Sciatic nerve (tissue), 2 donors: Measurements from ENCODE around the gene GDPD5. TPM values are rescaled to one million over a fixed set of nuclear protein-coding genes. Genes with fewer than 3 reads are reported as not detected.
A peak's percentile ranks its signal among the peaks of the same experiment; 100 is the strongest.

Experiments used
- ATAC-seq: fragments of 200-7000 bp; cut with Tn5 transposase; one replicate; pipeline ENCODE4 v1.9.1; 2020; ENCODE audit warnings: mild to moderate bottlenecking, moderate library complexity
- DNase-seq: peaks from one replicate; pipeline ENCODE4 v3.0.0-alpha.2; 2020; ENCODE audit warnings: low spot score
- intact Hi-C: fragments of 100-400 bp; cut with DNase I; formaldehyde crosslinking; loops from one replicate; pipeline ENCODE4 v1.14.2; 2022
- total RNA-seq: library from RNA; stranded (reverse); fragmentation: NEBNext Ultra II Directional; extraction: Animal tissue kit (Norgen Biotek cat#: 25700); gene quantifications from one replicate; pipeline ENCODE4 v1.2.1, GENCODE V29; 2021
- donor health status: DM: no; HTN: no; CAD: no.
- donor health status: DM: no; HTN: no; CAD: no.

The GDPD5 gene
- total RNA-seq, 1 donor from 2014 or later = 78.5 TPM

GRCh38 chr11:75399344-75400145 is 126.2 kb downstream of the GDPD5 start, which contains the start of gene RPS3:
RPS3 (plus strand) TSS chr11:75399518; CDS start chr11:75399548, 30 bp downstream.
- ATAC-seq = peak; percentile 98
- intact Hi-C loops = no loop called here

GRCh38 chr11:75398906-75399305 is 126.8 kb downstream of the GDPD5 start:
- intact Hi-C loops = no loop called here
- ATAC-seq (peak; percentile 1), DNase-seq (no peak)

More at GRCh38 chr11:75399344-75400145, 126.2 kb downstream of the GDPD5 start, which contains the start of gene RPS3:
- peak; percentile 92 for DNase-seq

GRCh38 chr11:75394085-75394840 is 131.5 kb downstream of the GDPD5 start:
- ATAC-seq (no peak), DNase-seq (no peak)

GRCh38 chr11:75389925-75390324 is 135.8 kb downstream of the GDPD5 start:
- no peak for DNase-seq
- intact Hi-C loops = loop anchor here (5.0 to 10.0 kb wide), 2 partner anchors 65 to 142 kb away; no protein-coding TSS in a partner anchor
- no peak for ATAC-seq

More at GRCh38 chr11:75394085-75394840, 131.5 kb downstream of the GDPD5 start:
- intact Hi-C loops = loop anchor here (5.0 kb wide), 1 partner anchor 138 kb away; no protein-coding TSS in a partner anchor

GRCh38 chr11:75389276-75389605 is 136.5 kb downstream of the GDPD5 start:
- intact Hi-C loops = loop anchor here (10.0 kb wide), 1 partner anchor 64 kb away; no protein-coding TSS in a partner anchor
- no peak for ATAC-seq

GRCh38 chr11:75388386-75389275 is 137.1 kb downstream of the GDPD5 start:
- intact Hi-C loops = loop anchor here (10.0 kb wide), 1 partner anchor 64 kb away; no protein-coding TSS in a partner anchor
- peak; percentile 86 for DNase-seq
- peak; percentile 82 for ATAC-seq

More at GRCh38 chr11:75389276-75389605, 136.5 kb downstream of the GDPD5 start:
- no peak for DNase-seq

GRCh38 chr11:75387736-75388294 is 137.9 kb downstream of the GDPD5 start:
- intact Hi-C loops = loop anchor here (10.0 kb wide), 1 partner anchor 63 kb away; no protein-coding TSS in a partner anchor
- no peak for ATAC-seq
- DNase-seq = no peak

- intact Hi-C loops = loop anchor here (10.0 kb wide), 1 partner anchor 62 kb away; no protein-coding TSS in a partner anchor
- no peak for ATAC-seq
- no peak for DNase-seq
Observed at GRCh38 chr11:75386942-75387630, 138.7 kb downstream of the GDPD5 start.

Other genes starting within 250 kb of the GDPD5 start
- 70.8 TPM for gene ARRB1, start 174.3 kb downstream of the GDPD5 start, total RNA-seq
- 1,413 TPM for gene RPS3, start 126.4 kb downstream of the GDPD5 start, total RNA-seq
- gene KLHL35, start 92.7 kb downstream of the GDPD5 start, total RNA-seq = 3.6 TPM
- gene SERPINH1, start 36.3 kb upstream of the GDPD5 start, total RNA-seq = 121 TPM
- gene MAP6, start 143.1 kb upstream of the GDPD5 start, total RNA-seq = 10.7 TPM
- 0.18 TPM for gene MOGAT2, start 191.9 kb upstream of the GDPD5 start, total RNA-seq
- 20.3 TPM for gene DGAT2, start 242.8 kb upstream of the GDPD5 start, total RNA-seq